ENCODE data around the gene ANKS1A.
A peak's percentile ranks its signal among the peaks of the same experiment; 100 is the strongest.

Gene ANKS1A

DNA sequence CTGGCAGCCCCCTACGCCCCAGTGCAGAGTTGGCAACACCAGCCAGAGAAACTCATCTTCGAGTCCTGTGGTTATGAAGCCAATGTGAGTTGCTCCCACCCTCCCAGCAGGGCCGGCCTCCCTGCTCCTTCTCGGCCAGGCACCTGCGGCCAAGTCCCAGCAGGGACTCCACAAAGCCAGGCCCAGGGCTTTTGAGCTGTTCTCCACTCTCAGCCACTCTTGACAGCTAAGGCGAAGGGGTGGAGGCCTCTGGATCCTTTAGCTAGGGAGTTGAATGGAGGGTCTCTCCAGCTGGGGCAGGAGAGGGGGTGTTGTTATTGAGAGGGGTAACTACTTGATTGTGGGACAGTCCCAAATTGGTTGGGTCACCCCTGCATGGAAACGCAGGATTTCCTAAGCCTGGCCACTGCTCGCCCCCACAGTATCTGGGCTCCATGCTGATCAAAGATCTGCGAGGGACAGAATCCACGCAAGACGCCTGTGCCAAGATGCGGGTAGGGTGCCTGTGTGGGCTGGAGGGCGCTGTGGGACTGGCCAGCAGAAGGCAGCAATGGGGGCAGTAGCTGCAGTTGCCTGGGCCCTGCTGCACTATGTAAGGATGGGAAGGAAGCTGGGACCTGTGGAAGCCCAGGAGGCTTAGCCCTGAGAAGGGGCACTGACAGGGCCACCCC is 193.8 kb downstream of the ANKS1A start:
- TF ChIP-seq NFIC (IDR thresholded peaks at IDR 0.05) (peak; percentile 82), EP300 (IDR thresholded peaks at IDR 0.05; ENCODE audit: borderline replicate concordance) (peak; percentile 65), YY1 (IDR thresholded peaks at IDR 0.05; ENCODE audit: low read depth) (no peak), RAD21 (IDR thresholded peaks at IDR 0.05; ENCODE audit: low read depth) (0 out of 2 replicates have a peak, but pooled peaks have one; percentile 7)
- TF ChIP-seq, protein P1, sequence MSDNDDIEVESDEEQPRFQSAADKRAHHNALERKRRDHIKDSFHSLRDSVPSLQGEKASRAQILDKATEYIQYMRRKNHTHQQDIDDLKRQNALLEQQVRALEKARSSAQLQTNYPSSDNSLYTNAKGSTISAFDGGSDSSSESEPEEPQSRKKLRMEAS (IDR thresholded peaks at IDR 0.05), result peak; percentile 63

DNA sequence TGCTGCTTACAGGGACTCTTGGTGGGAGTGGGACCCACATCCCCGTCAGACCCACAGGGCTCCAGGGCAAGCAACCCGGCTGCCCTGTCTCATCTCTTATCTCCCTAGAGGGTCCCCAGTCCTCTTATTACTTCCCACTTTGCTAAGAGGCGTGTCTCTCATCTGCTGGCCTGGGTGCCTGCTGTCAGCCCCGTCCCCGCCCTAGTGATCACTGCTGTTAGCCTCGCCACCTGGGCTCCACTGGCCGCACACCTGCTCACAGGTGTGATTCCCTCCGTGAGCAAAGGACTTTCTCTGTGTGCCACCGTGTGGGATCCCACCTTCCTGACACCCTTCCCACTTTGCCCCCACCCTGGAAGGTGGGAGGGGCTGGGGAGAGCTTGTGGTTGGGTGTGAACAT is 194.5 kb downstream of the ANKS1A start:
- TF ChIP-seq CREB1 (IDR thresholded peaks at IDR 0.05; ENCODE audit: low read depth), result no peak
- TF ChIP-seq CEBPB (IDR thresholded peaks at IDR 0.05), result no peak
- TF ChIP-seq, protein P2, sequence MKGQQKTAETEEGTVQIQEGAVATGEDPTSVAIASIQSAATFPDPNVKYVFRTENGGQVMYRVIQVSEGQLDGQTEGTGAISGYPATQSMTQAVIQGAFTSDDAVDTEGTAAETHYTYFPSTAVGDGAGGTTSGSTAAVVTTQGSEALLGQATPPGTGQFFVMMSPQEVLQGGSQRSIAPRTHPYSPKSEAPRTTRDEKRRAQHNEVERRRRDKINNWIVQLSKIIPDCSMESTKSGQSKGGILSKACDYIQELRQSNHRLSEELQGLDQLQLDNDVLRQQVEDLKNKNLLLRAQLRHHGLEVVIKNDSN (IDR thresholded peaks at IDR 0.05), result no peak
- TF ChIP-seq EGR1 (IDR thresholded peaks at IDR 0.05), result no peak
- no peak for TF ChIP-seq NFIC (IDR thresholded peaks at IDR 0.05)
- no peak for TF ChIP-seq YY1 (IDR thresholded peaks at IDR 0.05; ENCODE audit: low read depth)
- TF ChIP-seq FOXM1 (IDR thresholded peaks at IDR 0.05; ENCODE audit: borderline replicate concordance, low read depth), result no peak
- no peak for TF ChIP-seq TAF1 (IDR thresholded peaks at IDR 0.05; ENCODE audit: low read depth)
- TF ChIP-seq EP300 (IDR thresholded peaks at IDR 0.05; ENCODE audit: borderline replicate concordance), result no peak
- no peak for TF ChIP-seq ZBTB7A (IDR thresholded peaks at IDR 0.05; ENCODE audit: low read depth)
- TF ChIP-seq TEAD4 (IDR thresholded peaks at IDR 0.05), result no peak
- TF ChIP-seq TCF12 (IDR thresholded peaks at IDR 0.05; ENCODE audit: low read depth), result no peak

DNA sequence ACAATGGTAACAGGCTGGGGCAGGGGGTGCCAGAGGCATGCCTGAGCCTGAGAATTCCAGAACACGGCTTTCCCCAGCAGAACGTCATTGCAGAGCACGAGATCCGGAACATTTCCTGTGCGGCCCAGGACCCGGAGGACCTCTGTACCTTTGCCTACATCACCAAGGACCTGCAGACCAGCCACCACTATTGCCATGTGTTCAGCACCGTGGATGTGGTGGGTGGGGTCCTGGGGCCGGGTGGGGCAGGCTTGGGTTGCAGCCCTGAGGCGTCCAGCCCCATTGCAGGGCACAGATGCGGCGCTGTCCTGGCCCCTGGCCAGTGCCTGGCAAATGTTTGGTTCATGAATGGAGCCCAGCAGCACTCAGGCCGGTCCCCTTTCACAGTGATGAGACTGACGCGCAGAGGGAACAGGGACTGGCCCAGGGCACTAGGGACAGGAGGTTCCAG is 195.0 kb downstream of the ANKS1A start:
- no peak for TF ChIP-seq YY1 (IDR thresholded peaks at IDR 0.05; ENCODE audit: low read depth)
- no peak for TF ChIP-seq TEAD4 (IDR thresholded peaks at IDR 0.05)
- TF ChIP-seq RAD21 (IDR thresholded peaks at IDR 0.05; ENCODE audit: low read depth), result no peak
- no peak for TF ChIP-seq NFIC (IDR thresholded peaks at IDR 0.05)
- TF ChIP-seq, protein P3, sequence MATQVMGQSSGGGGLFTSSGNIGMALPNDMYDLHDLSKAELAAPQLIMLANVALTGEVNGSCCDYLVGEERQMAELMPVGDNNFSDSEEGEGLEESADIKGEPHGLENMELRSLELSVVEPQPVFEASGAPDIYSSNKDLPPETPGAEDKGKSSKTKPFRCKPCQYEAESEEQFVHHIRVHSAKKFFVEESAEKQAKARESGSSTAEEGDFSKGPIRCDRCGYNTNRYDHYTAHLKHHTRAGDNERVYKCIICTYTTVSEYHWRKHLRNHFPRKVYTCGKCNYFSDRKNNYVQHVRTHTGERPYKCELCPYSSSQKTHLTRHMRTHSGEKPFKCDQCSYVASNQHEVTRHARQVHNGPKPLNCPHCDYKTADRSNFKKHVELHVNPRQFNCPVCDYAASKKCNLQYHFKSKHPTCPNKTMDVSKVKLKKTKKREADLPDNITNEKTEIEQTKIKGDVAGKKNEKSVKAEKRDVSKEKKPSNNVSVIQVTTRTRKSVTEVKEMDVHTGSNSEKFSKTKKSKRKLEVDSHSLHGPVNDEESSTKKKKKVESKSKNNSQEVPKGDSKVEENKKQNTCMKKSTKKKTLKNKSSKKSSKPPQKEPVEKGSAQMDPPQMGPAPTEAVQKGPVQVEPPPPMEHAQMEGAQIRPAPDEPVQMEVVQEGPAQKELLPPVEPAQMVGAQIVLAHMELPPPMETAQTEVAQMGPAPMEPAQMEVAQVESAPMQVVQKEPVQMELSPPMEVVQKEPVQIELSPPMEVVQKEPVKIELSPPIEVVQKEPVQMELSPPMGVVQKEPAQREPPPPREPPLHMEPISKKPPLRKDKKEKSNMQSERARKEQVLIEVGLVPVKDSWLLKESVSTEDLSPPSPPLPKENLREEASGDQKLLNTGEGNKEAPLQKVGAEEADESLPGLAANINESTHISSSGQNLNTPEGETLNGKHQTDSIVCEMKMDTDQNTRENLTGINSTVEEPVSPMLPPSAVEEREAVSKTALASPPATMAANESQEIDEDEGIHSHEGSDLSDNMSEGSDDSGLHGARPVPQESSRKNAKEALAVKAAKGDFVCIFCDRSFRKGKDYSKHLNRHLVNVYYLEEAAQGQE (IDR thresholded peaks at IDR 0.05; ENCODE audit: low read depth), result no peak
- no peak for TF ChIP-seq CREB1 (IDR thresholded peaks at IDR 0.05; ENCODE audit: low read depth)
- no peak for TF ChIP-seq EGR1 (IDR thresholded peaks at IDR 0.05)
- no peak for TF ChIP-seq EP300 (IDR thresholded peaks at IDR 0.05; ENCODE audit: borderline replicate concordance)
- TF ChIP-seq FOXM1 (IDR thresholded peaks at IDR 0.05; ENCODE audit: borderline replicate concordance, low read depth), result no peak
- TF ChIP-seq, protein P2 (IDR thresholded peaks at IDR 0.05), result no peak
- no peak for TF ChIP-seq TCF12 (IDR thresholded peaks at IDR 0.05; ENCODE audit: low read depth)
- TF ChIP-seq, protein P1 (IDR thresholded peaks at IDR 0.05), result no peak
- TF ChIP-seq TAF1 (IDR thresholded peaks at IDR 0.05; ENCODE audit: low read depth), result no peak
- TF ChIP-seq CEBPB (IDR thresholded peaks at IDR 0.05), result no peak
- no peak for TF ChIP-seq ZBTB7A (IDR thresholded peaks at IDR 0.05; ENCODE audit: low read depth)

DNA sequence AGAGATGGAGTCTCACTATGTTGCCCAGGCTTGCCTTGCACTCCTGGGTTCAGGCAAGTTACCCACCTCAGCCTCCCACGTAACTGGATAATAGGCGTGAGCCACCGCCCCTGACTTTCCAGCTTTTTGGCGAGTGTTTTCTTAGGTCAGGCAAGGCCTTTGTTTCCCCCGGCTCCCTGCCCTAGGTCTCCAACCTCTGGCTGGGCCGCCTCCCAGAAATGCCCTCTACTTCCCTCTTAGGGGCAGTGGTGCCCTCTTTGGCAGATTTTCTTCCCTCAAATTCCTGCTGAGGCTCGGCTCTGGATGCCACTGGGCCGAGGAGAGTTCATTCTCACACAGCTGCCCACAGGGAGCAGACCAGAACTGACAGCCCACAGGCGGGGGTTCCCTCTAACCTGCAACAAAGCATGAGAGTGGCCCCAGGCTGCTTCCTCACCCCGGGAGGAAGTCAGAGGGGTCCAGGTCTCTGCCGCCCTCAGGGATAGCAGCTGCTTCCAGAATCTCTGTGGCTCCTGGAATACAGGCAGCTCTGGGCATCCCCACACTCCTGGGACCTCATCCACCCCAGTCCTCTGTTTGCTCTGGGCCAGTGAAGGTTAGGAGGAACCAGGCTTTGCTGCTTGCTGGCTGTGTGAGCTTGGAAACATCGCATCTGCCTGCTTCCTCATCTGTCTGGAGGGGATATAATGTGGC is 195.6 kb downstream of the ANKS1A start:
- TF ChIP-seq ZBTB7A (IDR thresholded peaks at IDR 0.05; ENCODE audit: low read depth) (no peak), NFIC (IDR thresholded peaks at IDR 0.05) (no peak)
- TF ChIP-seq, protein P1 (IDR thresholded peaks at IDR 0.05), result no peak

DNA sequence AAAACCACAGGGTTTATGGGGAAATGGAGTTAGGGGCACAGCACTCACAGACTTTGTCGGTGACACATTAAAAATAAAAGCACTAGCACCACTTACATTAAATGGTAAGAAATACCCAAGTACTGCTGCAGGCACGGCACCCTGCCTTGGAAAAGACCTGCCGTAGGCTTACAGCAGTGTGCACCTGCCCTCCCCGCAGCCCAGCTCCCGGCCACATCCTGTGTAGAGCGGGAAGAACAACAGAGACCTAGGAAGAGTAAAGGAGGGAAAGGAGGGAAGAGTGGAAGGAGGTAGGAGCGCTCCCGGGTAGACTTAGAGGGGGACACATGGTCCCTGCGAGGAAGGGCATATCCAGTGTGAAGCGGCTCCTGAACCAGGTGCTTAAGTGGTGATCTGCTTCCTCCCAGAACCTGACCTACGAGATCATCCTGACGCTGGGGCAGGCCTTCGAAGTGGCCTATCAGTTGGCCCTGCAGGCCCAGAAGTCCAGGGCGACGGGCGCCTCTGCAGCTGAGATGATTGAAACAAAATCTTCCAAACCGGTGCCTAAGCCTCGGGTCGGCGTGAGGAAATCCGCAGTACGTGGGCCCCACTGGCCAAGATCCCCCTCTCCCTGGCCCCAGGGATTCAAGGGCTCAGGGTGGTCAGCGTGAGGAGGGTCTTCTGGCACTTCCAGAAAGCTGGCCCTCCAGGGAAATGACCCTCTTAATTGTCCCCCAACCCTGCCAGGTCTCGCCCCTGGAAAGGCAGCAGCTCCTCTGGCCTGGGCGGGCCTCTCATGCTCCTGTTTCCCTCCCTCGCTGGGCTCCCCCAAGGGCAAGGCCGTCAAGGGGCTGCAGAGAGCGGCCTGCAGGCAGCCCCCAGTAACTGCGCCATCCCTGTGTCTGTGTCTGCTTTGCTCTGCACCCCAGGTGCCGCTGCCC is 196.6 kb downstream of the ANKS1A start:
- TF ChIP-seq, protein P2 (IDR thresholded peaks at IDR 0.05), result no peak
- TF ChIP-seq EGR1 (IDR thresholded peaks at IDR 0.05) (no peak), EP300 (IDR thresholded peaks at IDR 0.05; ENCODE audit: borderline replicate concordance) (no peak), RAD21 (IDR thresholded peaks at IDR 0.05; ENCODE audit: low read depth) (no peak), CREB1 (IDR thresholded peaks at IDR 0.05; ENCODE audit: low read depth) (no peak), NFIC (IDR thresholded peaks at IDR 0.05) (no peak), TEAD4 (IDR thresholded peaks at IDR 0.05) (no peak), TAF1 (IDR thresholded peaks at IDR 0.05; ENCODE audit: low read depth) (no peak), ZBTB7A (IDR thresholded peaks at IDR 0.05; ENCODE audit: low read depth) (no peak), YY1 (IDR thresholded peaks at IDR 0.05; ENCODE audit: low read depth) (no peak), FOXM1 (IDR thresholded peaks at IDR 0.05; ENCODE audit: borderline replicate concordance, low read depth) (no peak)
- TF ChIP-seq, protein P3 (IDR thresholded peaks at IDR 0.05; ENCODE audit: low read depth), result no peak
- TF ChIP-seq, protein P1 (IDR thresholded peaks at IDR 0.05), result no peak
